GM12878 (cell line): ENCODE measurements around the gene EPN1.

Source experiments
- BMI1 ChIP-seq: fragments of 450-650 bp; IDR thresholded peaks from 2 replicates; pipeline ENCODE4 v1.6.1; 2016; ENCODE audit warnings: mild to moderate bottlenecking, moderate library complexity, borderline replicate concordance
- CEBPB ChIP-seq, 2 experiments: fragments of 150-350 bp in 1 of 2; IDR thresholded peaks; 2 replicates each; pipeline ENCODE4 v1.6.1; 2012 to 2014; ENCODE audit warnings: low read depth in 2 of 2, low read length in 2 of 2, borderline replicate concordance in 1 of 2, inconsistent platforms in 1 of 2
- CTCF ChIP-seq, 3 experiments: IDR thresholded peaks in 2 of 3; conservative IDR thresholded peaks in 1 of 3; 2 replicates each; pipeline ENCODE4 v1.5.1; 2011; ENCODE audit warnings: low read depth in 3 of 3, low read length in 3 of 3, mild to moderate bottlenecking in 3 of 3, control low read depth in 2 of 3, moderate library complexity in 2 of 3, inconsistent platforms in 1 of 3, mixed read lengths in 1 of 3; ENCODE audit not compliant: control insufficient read depth in 2 of 3, insufficient read depth in 1 of 3; ENCODE audit errors: extremely low read depth in 1 of 3
- E2F4 ChIP-seq: IDR thresholded peaks from 2 replicates; pipeline ENCODE4 v1.6.1; 2012; ENCODE audit warnings: low read depth, low read length, improper control_type of control experiment
- EGR1 ChIP-seq, 2 experiments: IDR thresholded peaks; 1 replicate in 1 of 2; 2 replicates in 1 of 2; pipeline ENCODE4 v1.6.1; 2011 to 2012; ENCODE audit warnings: low read depth in 2 of 2, low read length in 2 of 2, borderline replicate concordance in 1 of 2, mild to moderate bottlenecking in 1 of 2, moderate library complexity in 1 of 2
- GABPA ChIP-seq: IDR thresholded peaks from 2 replicates; pipeline ENCODE4 v1.6.1; 2014; ENCODE audit warnings: antibody characterized with exemption, low read depth, mild to moderate bottlenecking, inconsistent platforms
- MXI1 ChIP-seq: fragments of 150-350 bp; IDR thresholded peaks from 2 replicates; pipeline ENCODE4 v1.6.1; 2011; ENCODE audit warnings: low read depth, mild to moderate bottlenecking, inconsistent platforms, low read length, improper control_type of control experiment
- MYC ChIP-seq: IDR thresholded peaks from 2 replicates; pipeline ENCODE4 v1.6.1; 2011; ENCODE audit warnings: mild to moderate bottlenecking, low read length, moderate library complexity, inconsistent platforms; ENCODE audit not compliant: insufficient read depth, insufficient replicate concordance, insufficient read length, severe bottlenecking
- PBX3 ChIP-seq: IDR thresholded peaks from 2 replicates; pipeline ENCODE4 v1.6.1; 2011; ENCODE audit warnings: mild to moderate bottlenecking, low read depth, low read length, moderate library complexity; ENCODE audit not compliant: insufficient replicate concordance
- POLR2A ChIP-seq: IDR thresholded peaks from 2 replicates; pipeline ENCODE4 v1.6.1; 2011; ENCODE audit warnings: low read depth, mild to moderate bottlenecking, low read length
- TAF1 ChIP-seq: IDR thresholded peaks from 2 replicates; pipeline ENCODE4 v1.6.1; 2011; ENCODE audit warnings: mild to moderate bottlenecking, low read depth, low read length, borderline replicate concordance
- USF2 ChIP-seq: IDR thresholded peaks from 2 replicates; pipeline ENCODE4 v1.6.1; 2011; ENCODE audit warnings: low read depth, low read length, improper control_type of control experiment, borderline replicate concordance
- ZNF384 ChIP-seq: IDR thresholded peaks from 2 replicates; pipeline ENCODE4 v1.6.1; 2012; ENCODE audit warnings: low read depth, mild to moderate bottlenecking, low read length, improper control_type of control experiment, borderline replicate concordance

- no peak for TF ChIP-seq CTCF (IDR thresholded peaks at IDR 0.05 in 2 of 3, conservative IDR thresholded peaks at IDR 0.05 in 1 of 3; ENCODE audit: control insufficient read depth in 2 of 3, extremely low read depth in 1 of 3, insufficient read depth in 1 of 3, low read depth in 3 of 3, low read length in 3 of 3)
- TF ChIP-seq BMI1, result no peak
- TF ChIP-seq POLR2A, result no peak
- TF ChIP-seq TAF1, result no peak
- no peak for TF ChIP-seq GABPA
- TF ChIP-seq CEBPB (IDR thresholded peaks at IDR 0.05; ENCODE audit: borderline replicate concordance in 1 of 2, low read depth in 2 of 2, low read length in 2 of 2), result no peak
- no peak for TF ChIP-seq PBX3
- no peak for TF ChIP-seq MXI1
- TF ChIP-seq ZNF384, result no peak
- no peak for TF ChIP-seq E2F4
- TF ChIP-seq EGR1 (IDR thresholded peaks at IDR 0.05; ENCODE audit: borderline replicate concordance in 1 of 2, low read depth in 2 of 2, low read length in 2 of 2), result no peak
- TF ChIP-seq MYC, result no peak
- no peak for TF ChIP-seq USF2
These were observed 1.1 kb upstream of the EPN1 start for GRCh38 chr19:55673889-55674288.
